HEK293 (cell line): ENCODE measurements around the gene GID4.

Source experiments
- PRDM1 ChIP-seq: fragments of 450-650 bp; formaldehyde crosslinking; IDR thresholded peaks from 2 replicates; pipeline ENCODE4; 2016; ENCODE audit warnings: missing biosample characterization, missing genetic modification characterization
- ZFHX2 ChIP-seq: fragments of 450-650 bp; formaldehyde crosslinking; conservative IDR thresholded peaks from 2 replicates; pipeline ENCODE4 v1.5.1; 2016; ENCODE audit warnings: missing biosample characterization, missing genetic modification characterization
- TF ChIP-seq, protein P1 (sequence below): fragments of 450-650 bp; formaldehyde crosslinking; IDR thresholded peaks from 2 replicates; pipeline ENCODE4 v1.5.1; 2016; ENCODE audit warnings: missing biosample characterization, missing genetic modification characterization

DNA sequence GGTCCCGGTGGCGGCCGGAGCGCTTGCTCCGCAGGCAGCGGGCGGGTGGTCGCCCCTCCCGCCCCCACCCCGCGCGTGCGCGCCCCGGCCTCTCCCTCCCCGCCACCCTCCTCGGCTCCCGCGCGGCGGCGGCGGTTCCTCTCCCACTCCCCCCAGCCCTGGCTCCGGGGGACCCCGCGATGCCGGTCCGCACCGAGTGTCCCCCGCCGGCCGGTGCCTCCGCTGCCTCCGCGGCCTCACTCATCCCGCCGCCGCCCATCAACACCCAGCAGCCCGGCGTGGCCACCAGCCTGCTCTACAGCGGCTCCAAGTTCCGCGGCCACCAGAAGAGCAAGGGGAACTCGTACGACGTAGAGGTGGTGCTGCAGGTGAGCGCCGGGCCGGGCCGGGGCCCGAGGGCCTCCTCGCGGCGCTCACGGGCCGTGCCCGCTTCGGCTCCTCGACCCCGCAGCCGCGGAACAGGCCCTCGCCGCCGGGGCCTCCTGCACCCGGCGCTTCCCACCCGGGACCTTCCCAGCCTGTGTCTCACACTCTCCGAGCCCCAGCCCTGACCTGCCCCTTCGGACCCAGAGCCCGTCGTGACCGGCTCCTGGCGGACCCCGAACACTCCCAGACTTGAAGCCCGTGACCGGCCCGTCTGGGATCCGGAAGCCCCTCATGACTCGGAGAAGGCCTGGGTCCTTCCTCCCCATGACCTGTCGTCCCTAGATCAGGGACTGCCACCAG, 490 bp downstream of the GID4 start:
- TF ChIP-seq, protein P1, sequence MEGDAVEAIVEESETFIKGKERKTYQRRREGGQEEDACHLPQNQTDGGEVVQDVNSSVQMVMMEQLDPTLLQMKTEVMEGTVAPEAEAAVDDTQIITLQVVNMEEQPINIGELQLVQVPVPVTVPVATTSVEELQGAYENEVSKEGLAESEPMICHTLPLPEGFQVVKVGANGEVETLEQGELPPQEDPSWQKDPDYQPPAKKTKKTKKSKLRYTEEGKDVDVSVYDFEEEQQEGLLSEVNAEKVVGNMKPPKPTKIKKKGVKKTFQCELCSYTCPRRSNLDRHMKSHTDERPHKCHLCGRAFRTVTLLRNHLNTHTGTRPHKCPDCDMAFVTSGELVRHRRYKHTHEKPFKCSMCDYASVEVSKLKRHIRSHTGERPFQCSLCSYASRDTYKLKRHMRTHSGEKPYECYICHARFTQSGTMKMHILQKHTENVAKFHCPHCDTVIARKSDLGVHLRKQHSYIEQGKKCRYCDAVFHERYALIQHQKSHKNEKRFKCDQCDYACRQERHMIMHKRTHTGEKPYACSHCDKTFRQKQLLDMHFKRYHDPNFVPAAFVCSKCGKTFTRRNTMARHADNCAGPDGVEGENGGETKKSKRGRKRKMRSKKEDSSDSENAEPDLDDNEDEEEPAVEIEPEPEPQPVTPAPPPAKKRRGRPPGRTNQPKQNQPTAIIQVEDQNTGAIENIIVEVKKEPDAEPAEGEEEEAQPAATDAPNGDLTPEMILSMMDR (tag by site-specific recombination) = 0 out of 2 replicates have a peak, but pooled peaks have one; percentile 19
- TF ChIP-seq ZFHX2 (no peak), PRDM1 (tag by site-specific recombination) (no peak)
